ENCODE data around the gene C3orf18.

The C3orf18 gene

DNA sequence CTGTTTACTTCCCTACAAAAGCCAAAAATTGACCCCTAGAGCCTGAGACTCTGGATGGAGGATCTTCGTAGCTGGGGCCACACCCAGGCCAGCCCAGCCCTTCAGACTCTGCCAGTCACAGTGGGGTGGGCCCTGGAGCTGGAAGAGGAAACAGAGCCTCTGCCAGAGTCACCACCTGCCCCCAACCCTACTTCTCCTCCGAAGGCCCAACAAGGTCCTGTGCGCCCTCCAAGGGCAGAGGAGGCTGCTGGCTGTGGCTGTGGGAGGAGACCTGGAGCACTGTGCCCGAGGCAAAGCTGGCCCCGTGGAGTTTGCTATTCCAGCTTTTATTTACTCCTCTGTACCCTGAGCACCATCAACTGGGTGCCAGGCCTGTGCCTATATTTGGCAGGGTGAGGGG lies 25.0 kb upstream of the C3orf18 start:
- H3K36me3 Mint-ChIP-seq, result peaks cover 5% of the 10 kb centered on the region
- no peaks in the 10 kb centered on the region for H3K27me3 Mint-ChIP-seq
- no peaks in the 10 kb centered on the region for H3K9me3 Mint-ChIP-seq (ENCODE audit: low read depth)
- H3K4me1 Mint-ChIP-seq (ENCODE audit: low read depth), result peaks cover 77% of the 10 kb centered on the region
- peak overlapping the region; percentile 67 for H3K4me3 Mint-ChIP-seq
- H3K27ac Mint-ChIP-seq, result peak overlapping the region; percentile 99

DNA sequence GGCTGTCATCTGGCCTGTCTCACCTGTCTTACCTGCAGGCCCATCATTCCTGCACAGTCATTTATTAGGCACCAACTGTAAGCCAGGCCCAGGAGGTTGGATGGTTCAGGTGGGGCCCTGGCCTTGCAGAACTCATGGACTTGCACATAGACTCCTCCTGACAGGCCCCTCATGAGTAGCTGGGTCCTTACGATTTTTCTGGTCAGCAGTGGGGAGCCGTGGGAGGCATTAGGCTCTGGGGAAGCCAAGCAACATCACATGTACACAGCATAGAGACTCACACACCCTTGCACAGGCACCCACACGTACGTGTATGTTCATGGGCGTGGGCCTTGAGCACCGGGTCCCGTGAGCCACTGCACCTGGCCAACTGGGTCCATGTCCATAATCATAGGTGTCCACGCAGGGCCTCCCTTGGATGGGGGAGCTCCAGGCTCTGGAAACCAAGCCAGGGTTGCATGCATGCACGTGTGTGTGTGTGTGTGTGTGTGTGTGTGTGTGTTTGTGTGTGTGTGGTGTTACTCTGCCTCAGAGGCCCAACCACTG lies 23.7 kb upstream of the C3orf18 start:
- peak overlapping the region; percentile 99 for H3K27ac Mint-ChIP-seq
- peaks cover 5% of the 10 kb centered on the region for H3K36me3 Mint-ChIP-seq
- H3K27me3 Mint-ChIP-seq, result no peaks in the 10 kb centered on the region
- H3K4me1 Mint-ChIP-seq (ENCODE audit: low read depth), result peaks cover 90% of the 10 kb centered on the region
- no peaks in the 10 kb centered on the region for H3K9me3 Mint-ChIP-seq (ENCODE audit: low read depth)
- peak overlapping the region; percentile 72 for H3K4me3 Mint-ChIP-seq

GRCh38 chr3:50588759-50589433 lies 21.3 kb upstream of the C3orf18 start:
- H3K27me3 Mint-ChIP-seq, result no peaks in the 10 kb centered on the region
- H3K4me3 Mint-ChIP-seq, result peak overlapping the region; percentile 63
- H3K9me3 Mint-ChIP-seq (ENCODE audit: low read depth), result no peaks in the 10 kb centered on the region
- peaks cover 9% of the 10 kb centered on the region for H3K36me3 Mint-ChIP-seq
- H3K4me1 Mint-ChIP-seq (ENCODE audit: low read depth), result peaks cover 86% of the 10 kb centered on the region
- H3K27ac Mint-ChIP-seq, result peak overlapping the region; percentile 99

DNA sequence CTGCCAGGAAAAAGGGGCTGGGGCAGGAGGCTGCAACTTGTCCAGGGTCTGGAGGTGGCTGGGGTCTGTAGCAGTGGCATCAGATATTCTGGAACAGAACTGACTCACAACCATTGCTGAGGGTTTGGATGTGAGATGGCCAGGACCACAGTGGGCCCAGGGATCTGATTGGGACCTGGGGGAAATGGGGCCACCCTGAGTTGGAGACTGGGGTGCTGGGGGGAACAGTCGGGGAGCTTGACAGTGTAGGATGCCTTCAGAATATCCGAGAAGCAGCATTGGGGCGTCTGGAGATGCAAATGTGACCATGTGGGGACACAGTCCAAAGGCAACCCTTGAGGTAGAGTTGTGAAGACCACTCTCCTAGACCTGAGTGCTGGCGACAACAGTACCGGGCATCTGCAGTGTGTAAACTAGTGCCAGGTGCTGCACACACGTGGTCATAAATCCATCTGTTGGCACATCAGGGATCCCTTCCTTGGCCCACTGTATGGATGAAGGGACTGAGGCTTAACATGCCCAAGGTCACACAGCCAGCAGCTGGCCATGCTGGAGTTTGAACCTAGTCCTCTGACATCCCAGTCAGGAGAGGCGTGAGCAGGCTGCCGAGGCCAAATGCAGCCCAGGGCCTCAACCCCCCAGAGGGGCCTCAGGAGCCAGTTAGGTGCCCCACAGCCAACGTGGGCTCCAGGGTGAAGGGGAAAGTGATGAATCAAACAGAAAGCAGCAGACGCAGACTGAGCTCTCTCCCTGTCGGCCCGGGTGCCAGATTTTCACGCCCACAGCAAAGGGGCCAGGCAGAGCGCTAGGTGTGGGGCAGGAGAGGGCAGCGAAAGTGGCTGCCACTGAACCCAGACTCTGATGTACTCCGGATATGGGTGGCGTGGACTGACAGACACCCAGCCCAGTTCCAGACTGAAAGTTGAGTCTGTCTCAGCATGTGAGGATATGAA lies 20.5 kb upstream of the C3orf18 start:
- Mint-ChIP-seq H3K4me3 (peak overlapping the region; percentile 63), H3K36me3 (peaks cover 12% of the 10 kb centered on the region), H3K4me1 (ENCODE audit: low read depth) (peaks cover 84% of the 10 kb centered on the region)

GRCh38 chr3:50587373-50587772 lies 19.8 kb upstream of the C3orf18 start:
- Mint-ChIP-seq H3K27ac (peak overlapping the region; percentile 99), H3K9me3 (ENCODE audit: low read depth) (no peaks in the 10 kb centered on the region), H3K27me3 (no peaks in the 10 kb centered on the region), H3K4me3 (peak overlapping the region; percentile 63), H3K36me3 (peaks cover 12% of the 10 kb centered on the region), H3K4me1 (ENCODE audit: low read depth) (peaks cover 82% of the 10 kb centered on the region)

More for the DNA sequence above, 20.5 kb upstream of the C3orf18 start:
- peak overlapping the region; percentile 99 for H3K27ac Mint-ChIP-seq
- H3K27me3 Mint-ChIP-seq, result no peaks in the 10 kb centered on the region
- no peaks in the 10 kb centered on the region for H3K9me3 Mint-ChIP-seq (ENCODE audit: low read depth)

DNA sequence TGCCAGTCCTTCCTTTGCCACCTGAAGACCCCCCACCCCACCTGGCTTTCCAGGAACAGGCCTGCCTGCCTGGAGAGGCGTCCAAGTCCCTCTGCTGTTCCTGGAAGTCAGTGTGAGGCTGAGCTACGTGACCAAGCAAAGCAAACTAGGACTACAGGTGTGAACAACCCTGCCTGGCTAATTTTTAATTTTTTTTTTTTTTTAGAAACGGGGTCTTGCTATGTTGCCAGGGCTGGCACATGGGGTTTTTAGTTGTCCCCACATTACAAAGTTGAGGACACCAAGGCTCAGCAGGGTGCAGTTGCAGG lies 19.2 kb upstream of the C3orf18 start:
- Mint-ChIP-seq H3K27ac (peak overlapping the region; percentile 99), H3K4me3 (no peak overlapping the region), H3K9me3 (ENCODE audit: low read depth) (no peaks in the 10 kb centered on the region), H3K4me1 (ENCODE audit: low read depth) (peaks cover 82% of the 10 kb centered on the region), H3K27me3 (no peaks in the 10 kb centered on the region), H3K36me3 (peaks cover 12% of the 10 kb centered on the region)

DNA sequence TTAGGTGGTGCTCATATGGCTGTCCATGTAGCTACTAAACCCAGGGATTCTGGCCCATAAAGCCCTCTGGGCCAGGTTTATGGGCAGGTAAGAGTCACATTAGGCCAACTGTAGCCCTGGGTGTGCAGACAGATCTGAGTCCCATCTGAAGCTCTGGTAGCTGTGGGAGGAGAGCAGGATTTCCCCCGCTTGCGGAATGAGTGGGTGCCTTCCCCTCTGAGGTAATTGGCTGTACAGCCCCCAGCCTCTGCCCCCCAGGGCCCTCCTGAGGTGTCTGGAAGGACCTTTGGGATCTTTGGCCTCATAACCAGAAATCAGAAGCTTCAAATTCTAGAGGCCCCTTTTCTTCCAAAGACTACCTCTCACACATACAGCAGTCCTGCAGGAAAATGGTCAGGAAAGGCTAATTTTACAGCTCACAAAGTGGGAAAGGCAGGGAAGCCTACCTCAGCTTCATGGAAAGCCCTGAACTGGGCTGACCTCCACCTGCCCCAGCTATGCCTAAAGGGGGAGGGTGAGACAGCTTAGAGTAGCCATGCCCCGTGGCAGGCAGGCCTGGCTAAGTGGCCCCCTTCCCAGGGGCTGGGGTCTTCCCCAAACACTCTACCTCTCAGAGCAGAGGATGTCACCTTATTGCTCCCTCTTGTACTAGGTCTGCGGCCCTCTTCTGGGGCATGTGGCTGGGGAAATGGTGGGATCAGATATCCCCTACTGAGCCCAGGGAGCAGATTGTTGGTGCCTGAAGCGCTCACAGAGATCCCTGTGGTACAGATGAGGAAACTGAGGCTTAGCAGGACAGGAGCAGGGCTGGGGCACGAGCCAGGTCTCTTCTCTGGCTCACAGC lies 18.6 kb upstream of the C3orf18 start:
- no peaks in the 10 kb centered on the region for H3K27me3 Mint-ChIP-seq
- H3K36me3 Mint-ChIP-seq, result peaks cover 15% of the 10 kb centered on the region
- H3K9me3 Mint-ChIP-seq (ENCODE audit: low read depth), result no peaks in the 10 kb centered on the region
- H3K27ac Mint-ChIP-seq, result peak overlapping the region; percentile 99
- peak overlapping the region; percentile 25 for H3K4me3 Mint-ChIP-seq
- H3K4me1 Mint-ChIP-seq (ENCODE audit: low read depth), result peaks cover 83% of the 10 kb centered on the region

DNA sequence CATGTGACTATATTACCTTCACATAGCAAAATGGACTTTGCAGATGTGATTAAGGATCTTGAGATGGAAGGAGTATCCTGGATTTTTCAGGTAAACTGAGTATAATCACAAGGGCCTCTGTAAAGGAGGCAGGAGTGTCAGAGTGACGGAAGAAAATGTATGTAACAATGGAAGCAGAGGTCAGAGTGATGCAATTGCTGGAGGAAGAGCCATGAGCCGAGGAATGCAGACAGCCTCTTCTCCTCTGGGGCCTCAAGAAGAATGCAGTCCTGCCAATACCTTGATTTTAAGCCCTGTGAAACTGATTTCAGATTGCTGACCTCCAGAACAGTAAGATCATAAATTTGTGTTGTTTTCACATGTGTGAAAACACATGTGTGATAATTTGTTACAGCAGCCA lies 16.8 kb upstream of the C3orf18 start:
- Mint-ChIP-seq H3K9me3 (ENCODE audit: low read depth) (no peaks in the 10 kb centered on the region), H3K4me1 (ENCODE audit: low read depth) (peaks cover 80% of the 10 kb centered on the region), H3K4me3 (no peak overlapping the region), H3K27ac (peak overlapping the region; percentile 99), H3K27me3 (no peaks in the 10 kb centered on the region), H3K36me3 (peaks cover 15% of the 10 kb centered on the region)

DNA sequence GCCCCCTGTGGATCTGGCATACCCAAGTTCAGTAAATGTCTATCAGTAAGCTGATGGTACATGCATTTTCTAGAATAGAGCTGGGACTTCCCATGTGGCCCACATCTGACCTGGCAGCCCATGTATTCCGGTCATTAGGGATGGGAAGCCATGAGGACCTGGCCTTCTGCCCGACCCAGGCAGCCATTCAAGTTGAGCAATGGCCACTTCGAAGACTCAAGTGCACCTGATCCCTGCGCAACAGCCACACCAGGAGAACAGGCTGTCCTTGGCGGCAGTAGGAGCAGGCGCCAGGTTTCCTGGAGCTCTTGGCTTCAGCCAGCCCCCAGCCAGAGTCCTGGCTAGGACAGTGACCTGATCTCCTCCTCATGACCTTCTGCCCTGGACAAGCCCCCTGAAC lies 16.4 kb upstream of the C3orf18 start:
- peak overlapping the region; percentile 99 for H3K27ac Mint-ChIP-seq
- no peaks in the 10 kb centered on the region for H3K27me3 Mint-ChIP-seq
- H3K4me1 Mint-ChIP-seq (ENCODE audit: low read depth), result peaks cover 78% of the 10 kb centered on the region
- no peak overlapping the region for H3K4me3 Mint-ChIP-seq
- peaks cover 17% of the 10 kb centered on the region for H3K36me3 Mint-ChIP-seq
- H3K9me3 Mint-ChIP-seq (ENCODE audit: low read depth), result no peaks in the 10 kb centered on the region

DNA sequence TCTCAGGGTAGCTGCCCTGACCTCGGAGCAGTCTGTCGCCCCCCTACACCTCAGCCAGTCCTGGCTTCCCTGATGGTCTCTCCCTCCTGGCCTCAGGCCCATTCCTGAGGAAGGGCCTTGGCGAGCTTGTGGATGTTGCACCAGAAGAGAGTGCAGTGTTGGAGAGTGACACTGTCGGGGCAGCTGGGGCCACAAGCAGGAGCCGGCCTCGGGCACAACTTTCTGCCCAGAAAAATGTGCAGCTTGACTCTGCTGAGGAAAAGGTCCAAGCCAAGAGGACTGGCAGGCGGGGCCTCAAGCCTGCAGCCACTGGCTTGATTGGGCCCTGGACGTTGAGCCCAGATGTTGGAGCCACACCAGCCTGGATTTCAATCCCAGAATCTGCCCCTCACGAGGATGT lies 14.5 kb upstream of the C3orf18 start:
- Mint-ChIP-seq H3K4me1 (ENCODE audit: low read depth) (peaks cover 66% of the 10 kb centered on the region), H3K36me3 (peaks cover 17% of the 10 kb centered on the region), H3K4me3 (no peak overlapping the region), H3K27ac (peak overlapping the region; percentile 72), H3K27me3 (no peaks in the 10 kb centered on the region), H3K9me3 (ENCODE audit: low read depth) (no peaks in the 10 kb centered on the region)

- Mint-ChIP-seq H3K4me3 (no peak overlapping the region), H3K27me3 (no peaks in the 10 kb centered on the region), H3K9me3 (ENCODE audit: low read depth) (no peaks in the 10 kb centered on the region), H3K27ac (peak overlapping the region; percentile 81), H3K4me1 (ENCODE audit: low read depth) (peaks cover 63% of the 10 kb centered on the region), H3K36me3 (peaks cover 17% of the 10 kb centered on the region)
These were observed 13.9 kb upstream of the C3orf18 start for GRCh38 chr3:50581459-50581842.

DNA sequence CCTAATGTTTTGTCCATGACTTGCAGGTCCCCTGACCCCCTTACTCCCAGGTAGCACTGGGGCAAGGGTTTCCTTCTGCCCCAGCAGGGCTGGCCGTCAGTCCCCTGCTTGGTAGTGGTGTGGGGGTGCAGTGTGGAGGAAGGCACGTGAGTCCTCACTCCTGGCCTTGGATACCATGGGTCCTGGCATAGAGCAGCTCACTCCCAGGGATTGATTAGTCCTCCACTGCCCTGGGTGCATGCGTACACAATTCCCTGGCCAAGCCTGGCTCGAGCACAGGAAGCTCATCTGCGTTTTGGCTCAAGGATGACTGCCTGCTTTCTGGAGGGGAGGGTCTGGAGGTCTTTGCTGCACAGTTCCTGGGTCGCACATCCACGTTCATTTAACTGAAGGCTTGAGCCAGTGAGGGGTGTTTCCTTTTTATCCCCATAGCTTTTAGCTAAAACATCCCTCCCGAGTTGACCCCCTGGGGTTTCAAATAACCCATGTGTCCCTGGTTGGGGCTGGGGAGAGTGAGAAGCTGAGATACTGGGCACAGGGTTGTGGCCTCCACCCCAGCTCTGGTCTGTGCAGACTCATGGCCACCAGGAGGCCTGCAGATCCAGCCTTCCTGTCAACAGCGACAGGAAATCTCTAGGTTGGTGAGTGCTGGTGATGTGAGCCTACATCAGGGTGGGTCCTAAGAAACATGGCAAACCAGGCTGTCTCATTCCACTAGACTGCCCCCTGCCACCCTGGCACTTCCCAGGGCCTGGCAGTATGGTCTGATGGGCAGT lies 13.3 kb upstream of the C3orf18 start:
- Mint-ChIP-seq H3K4me1 (ENCODE audit: low read depth) (peaks cover 65% of the 10 kb centered on the region), H3K27ac (peak overlapping the region; percentile 81), H3K9me3 (ENCODE audit: low read depth) (no peaks in the 10 kb centered on the region), H3K4me3 (no peak overlapping the region), H3K27me3 (no peaks in the 10 kb centered on the region), H3K36me3 (peaks cover 17% of the 10 kb centered on the region)

DNA sequence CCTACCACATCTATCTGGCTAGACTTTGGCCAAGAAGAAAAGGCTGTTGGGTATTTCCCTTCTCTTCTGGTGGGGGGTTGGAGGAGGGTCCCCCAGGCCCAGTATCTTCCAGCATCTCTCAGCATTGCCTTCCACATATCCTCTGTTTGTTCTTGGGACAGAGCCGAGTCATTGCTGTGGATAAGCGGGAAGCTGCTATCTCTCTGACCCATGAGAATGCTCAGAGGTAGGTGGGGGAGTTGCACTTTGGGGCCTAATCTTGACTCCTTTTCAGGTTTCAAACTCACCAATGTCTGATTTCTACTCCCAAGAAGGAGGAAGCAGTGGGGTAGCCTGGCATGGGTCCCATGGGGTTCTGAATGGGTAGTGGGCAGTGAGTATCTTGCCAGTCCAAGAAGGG lies 9.8 kb upstream of the C3orf18 start:
- Mint-ChIP-seq H3K36me3 (peaks cover 9% of the 10 kb centered on the region), H3K4me1 (ENCODE audit: low read depth) (peaks cover 73% of the 10 kb centered on the region), H3K9me3 (ENCODE audit: low read depth) (no peaks in the 10 kb centered on the region), H3K4me3 (no peak overlapping the region), H3K27me3 (no peaks in the 10 kb centered on the region), H3K27ac (peak overlapping the region; percentile 97)

DNA sequence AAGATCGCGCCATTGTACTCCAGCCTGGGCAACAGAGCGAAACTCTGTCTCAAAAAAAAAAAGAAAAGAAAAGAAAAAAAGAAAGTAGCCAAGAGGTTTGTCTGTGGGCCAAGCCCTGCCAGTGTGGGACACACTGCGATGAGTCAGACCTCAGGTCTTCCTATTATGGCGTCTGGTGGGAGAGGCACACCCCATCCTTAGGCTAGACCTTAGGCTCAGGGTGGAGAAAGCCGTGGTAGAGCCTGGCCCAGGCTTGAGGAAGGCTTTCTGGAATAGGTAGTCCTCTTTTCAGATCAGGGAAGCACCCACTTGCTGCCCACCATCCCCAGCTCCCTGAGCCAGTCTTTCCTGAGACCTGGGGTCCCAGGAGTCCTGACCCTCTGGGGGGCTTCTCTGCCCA lies 7.8 kb upstream of the C3orf18 start:
- peak overlapping the region; percentile 13 for H3K4me3 Mint-ChIP-seq

More for the DNA sequence above, 7.8 kb upstream of the C3orf18 start:
- H3K4me1 Mint-ChIP-seq (ENCODE audit: low read depth), result peaks cover 74% of the 10 kb centered on the region
- H3K36me3 Mint-ChIP-seq, result peaks cover 9% of the 10 kb centered on the region
- H3K27ac Mint-ChIP-seq, result peak overlapping the region; percentile 97
- no peaks in the 10 kb centered on the region for H3K27me3 Mint-ChIP-seq
- no peaks in the 10 kb centered on the region for H3K9me3 Mint-ChIP-seq (ENCODE audit: low read depth)
